ENCODE data around the gene USF3.

DNA sequence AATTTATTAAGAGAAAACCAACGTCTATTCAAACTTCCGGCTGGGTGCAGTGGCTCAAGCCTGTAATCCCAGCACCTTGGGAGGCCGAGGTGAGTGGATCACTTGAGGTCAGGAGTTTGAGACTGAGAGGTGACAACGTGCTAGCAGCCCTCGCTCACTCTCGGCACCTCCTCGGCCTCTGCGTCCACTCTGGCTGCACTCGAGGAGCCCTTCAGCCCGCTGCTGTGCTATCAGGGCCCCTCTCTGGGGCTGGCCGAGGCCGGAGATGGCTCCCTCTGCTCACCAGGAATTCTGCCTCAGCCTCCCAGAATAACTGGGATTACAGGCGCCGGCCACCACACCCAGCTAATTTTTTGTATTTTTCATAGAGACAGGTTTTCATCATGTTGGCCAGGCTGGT, 58.7 kb downstream of the USF3 start:
- TF ChIP-seq, protein P1, sequence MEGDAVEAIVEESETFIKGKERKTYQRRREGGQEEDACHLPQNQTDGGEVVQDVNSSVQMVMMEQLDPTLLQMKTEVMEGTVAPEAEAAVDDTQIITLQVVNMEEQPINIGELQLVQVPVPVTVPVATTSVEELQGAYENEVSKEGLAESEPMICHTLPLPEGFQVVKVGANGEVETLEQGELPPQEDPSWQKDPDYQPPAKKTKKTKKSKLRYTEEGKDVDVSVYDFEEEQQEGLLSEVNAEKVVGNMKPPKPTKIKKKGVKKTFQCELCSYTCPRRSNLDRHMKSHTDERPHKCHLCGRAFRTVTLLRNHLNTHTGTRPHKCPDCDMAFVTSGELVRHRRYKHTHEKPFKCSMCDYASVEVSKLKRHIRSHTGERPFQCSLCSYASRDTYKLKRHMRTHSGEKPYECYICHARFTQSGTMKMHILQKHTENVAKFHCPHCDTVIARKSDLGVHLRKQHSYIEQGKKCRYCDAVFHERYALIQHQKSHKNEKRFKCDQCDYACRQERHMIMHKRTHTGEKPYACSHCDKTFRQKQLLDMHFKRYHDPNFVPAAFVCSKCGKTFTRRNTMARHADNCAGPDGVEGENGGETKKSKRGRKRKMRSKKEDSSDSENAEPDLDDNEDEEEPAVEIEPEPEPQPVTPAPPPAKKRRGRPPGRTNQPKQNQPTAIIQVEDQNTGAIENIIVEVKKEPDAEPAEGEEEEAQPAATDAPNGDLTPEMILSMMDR (IDR thresholded peaks at IDR 0.05; ENCODE audit: insufficient read depth, low read length, poor library complexity, severe bottlenecking) = no peak
- no peak for TF ChIP-seq EZH2phosphoT487 (conservative IDR thresholded peaks at IDR 0.05; ENCODE audit: low read length)

All from SU-DHL-6 (cell line).